Endothelial cell of umbilical vein (primary cell): Measurements from ENCODE around the gene PTH1R. TPM values are rescaled to one million over a fixed set of nuclear protein-coding genes. Genes with fewer than 3 reads are reported as not detected.

Experiments used
- BruUV-seq: library from RNA; stranded (reverse); fragments of 400-500 nt; replicated peaks from 2 replicates; lab custom pipeline; 2021; lab: Mats Ljungman, UMichigan
- CTCF ChIA-PET: fragments of 300-600, 350-600 bp; sonication (Branson Sonifier 250); formaldehyde crosslinking; loops from one replicate; lab custom pipeline; 2021; ENCODE audit warnings: antibody characterized with exemption, inconsistent platforms; lab: Charles Lee
- POLR2A ChIA-PET: fragments of 300-600, 350-600 bp; sonication (Branson Sonifier 250); formaldehyde crosslinking; loops from one replicate; lab custom pipeline; 2021; ENCODE audit warnings: antibody characterized with exemption, inconsistent platforms; lab: Charles Lee
- DNase-seq: peaks from one replicate; pipeline ENCODE4 v3.0.0-alpha.2; 2011; ENCODE audit warnings: low read depth, low spot score
- FAIRE-seq: peaks from 2 replicates; lab custom pipeline; 2011; peaks lifted over from hg19 to GRCh38; lab: Jason Lieb, UNC
- H2AFZ ChIP-seq: 2 replicates; pipeline ENCODE4 v1.6.0; 2012; ENCODE audit warnings: low read depth, low read length, control low read depth, inconsistent platforms
- H3K27ac ChIP-seq: 2 replicates; pipeline ENCODE4 v1.5.1; 2011; ENCODE audit warnings: low read depth, mild to moderate bottlenecking, control low read depth, low read length, moderate library complexity; ENCODE audit not compliant: insufficient read depth
- H3K27me3 ChIP-seq, 2 experiments: 2 replicates each; pipeline versions ENCODE4 v1.6.0 to v1.6.1; 2011; ENCODE audit warnings: low read length in 2 of 2, mixed read lengths in 1 of 2; ENCODE audit not compliant: control insufficient read depth in 2 of 2, insufficient read depth in 2 of 2
- H3K36me3 ChIP-seq, 2 experiments: 2 replicates in 1 of 2; 3 replicates in 1 of 2; pipeline ENCODE4 v1.5.1; 2011; ENCODE audit warnings: low read length in 2 of 2, mild to moderate bottlenecking in 1 of 2, moderate library complexity in 1 of 2; ENCODE audit not compliant: control insufficient read depth in 2 of 2, insufficient read depth in 2 of 2; ENCODE audit errors: extremely low read depth in 1 of 2
- H3K4me1 ChIP-seq: 3 replicates; pipeline ENCODE4 v1.5.1; 2011; ENCODE audit warnings: mild to moderate bottlenecking, low read length; ENCODE audit not compliant: control insufficient read depth, insufficient read depth; ENCODE audit errors: extremely low read depth
- H3K4me2 ChIP-seq: 2 replicates; pipeline ENCODE4 v1.6.1; 2011; ENCODE audit warnings: low read length, control low read depth, mixed read lengths; ENCODE audit not compliant: insufficient read depth
- H3K4me3 ChIP-seq, 3 experiments: fragments of 200-600 bp in 1 of 3; sonication (generic), shearing (Covaris generic) in 1 of 3; replicated peaks in 1 of 3; 2 replicates each; pipeline ENCODE4 v1.5.1; 2011 to 2016; ENCODE audit warnings: control low read depth in 3 of 3, low read length in 3 of 3, mild to moderate bottlenecking in 2 of 3, inconsistent platforms in 1 of 3, low read depth in 1 of 3, moderate library complexity in 1 of 3; ENCODE audit not compliant: insufficient read depth in 1 of 3
- H3K79me2 ChIP-seq: 2 replicates; pipeline ENCODE4 v1.6.0; 2012; ENCODE audit warnings: low read length, inconsistent platforms; ENCODE audit not compliant: control insufficient read depth, insufficient read depth
- H3K9ac ChIP-seq: replicated peaks from 2 replicates; pipeline ENCODE3; 2011; ENCODE audit warnings: low read length, control low read depth; ENCODE audit not compliant: insufficient read depth; ENCODE audit errors: extremely low read depth
- H3K9me1 ChIP-seq: replicated peaks from 3 replicates; pipeline ENCODE4 v1.6.0; 2011; ENCODE audit warnings: mild to moderate bottlenecking, low read length; ENCODE audit not compliant: control insufficient read depth, insufficient read depth; ENCODE audit errors: extremely low read depth
- H3K9me3 ChIP-seq: replicated peaks from 2 replicates; pipeline ENCODE4 v1.5.1; 2012; ENCODE audit warnings: low read length, inconsistent platforms; ENCODE audit not compliant: control insufficient read depth, insufficient read depth
- H4K20me1 ChIP-seq: replicated peaks from 2 replicates; pipeline ENCODE3; 2011; ENCODE audit warnings: mild to moderate bottlenecking, low read length; ENCODE audit not compliant: control insufficient read depth, insufficient read depth; ENCODE audit errors: extremely low read depth
- CTCF ChIP-seq, 2 donors: IDR thresholded peaks; 1 replicate in 1 of 2; 2 replicates in 1 of 2; pipeline ENCODE4 v1.5.1; 2011; ENCODE audit warnings: low read length in 2 of 2, mild to moderate bottlenecking in 2 of 2, moderate library complexity in 2 of 2, control low read depth in 1 of 2, inconsistent platforms in 1 of 2, low read depth in 1 of 2; ENCODE audit not compliant: insufficient read depth in 1 of 2; ENCODE audit errors: extremely low read depth in 1 of 2
- EZH2 ChIP-seq: IDR thresholded peaks from 2 replicates; pipeline ENCODE4 v1.6.1; 2012; ENCODE audit warnings: borderline replicate concordance, low read depth, mild to moderate bottlenecking, moderate library complexity, low read length, inconsistent platforms; ENCODE audit not compliant: severe bottlenecking
- FOS ChIP-seq: IDR thresholded peaks from 2 replicates; pipeline ENCODE4 v1.6.1; 2011; ENCODE audit warnings: mild to moderate bottlenecking, low read length, moderate library complexity, borderline replicate concordance; ENCODE audit not compliant: insufficient read depth
- GATA2 ChIP-seq: IDR thresholded peaks from 2 replicates; pipeline ENCODE4 v1.7.0; 2011; ENCODE audit warnings: low read depth, mild to moderate bottlenecking, moderate library complexity, mixed read lengths, low read length; ENCODE audit not compliant: insufficient read length, insufficient read depth
- JUN ChIP-seq: IDR thresholded peaks from 2 replicates; pipeline ENCODE4 v1.6.1; 2011; ENCODE audit warnings: borderline replicate concordance, low read depth; ENCODE audit not compliant: insufficient read length, insufficient read depth
- MAX ChIP-seq: IDR thresholded peaks from 2 replicates; pipeline ENCODE4 v1.6.1; 2011; ENCODE audit not compliant: insufficient read depth, insufficient read length
- MYC ChIP-seq: IDR thresholded peaks from one replicate; pipeline ENCODE4 v1.6.1; 2011; ENCODE audit warnings: mild to moderate bottlenecking, low read depth, low read length
- POLR2A ChIP-seq: IDR thresholded peaks from 2 replicates; pipeline ENCODE4 v1.6.1; 2012; ENCODE audit warnings: low read depth, mild to moderate bottlenecking, control low read depth, low read length
- POLR2AphosphoS5 ChIP-seq: IDR thresholded peaks from 2 replicates; pipeline ENCODE4 v1.6.1; 2012; ENCODE audit warnings: low read depth, mild to moderate bottlenecking, control low read depth, low read length, moderate library complexity; ENCODE audit not compliant: insufficient read depth
- dilution Hi-C: fragments of 300-500 bp; cut with MboI; formaldehyde crosslinking; loops from one replicate; pipeline ENCODE4 v1.15.0; 2019; ENCODE audit warnings: low sequenced_read_pairs; ENCODE audit not compliant: extremely low pct_ligation_motif_present
- intact Hi-C: fragments of 100-400 bp; cut with micrococcal nuclease; formaldehyde crosslinking; loops from one replicate; pipeline ENCODE4 v1.10.0; 2022
- polyA plus RNA-seq, 4 experiments: library from polyadenylated mRNA; depleted of rRNA in 3 of 4; stranded (reverse) in 3 of 4; unstranded in 1 of 4; fragments of >200 nt; gene quantifications; 2 replicates each; pipeline versions ENCODE4 v1.2.1 to v1.2.3, GENCODE V29; 2011 to 2012; ENCODE audit warnings: missing spikeins in 1 of 4
- total RNA-seq: library from RNA; stranded (reverse); gene quantifications from 2 replicates; pipeline ENCODE4 v1.2.3, GENCODE V29; 2021

The PTH1R gene
- total and polyA plus RNA-seq, 2 donors (not counting 3 experiments of a cell fraction or from before 2014, with no cell fraction given): 0.08 to 0.46 TPM

- H3K4me1 ChIP-seq: peaks cover 6% of the 10 kb centered on the region
- no peak for DNase-seq
- ChIA-PET POLR2A (no interaction called here), CTCF (interaction anchor here (1.0 to 4.4 kb wide), 7 partner anchors 8 to 230 kb away, joined by 3 to 31 read pairs (median 4); partner anchors contain the start of gene PTH1R)
- dilution Hi-C loops (no loop called here), intact Hi-C loops (loop anchor here (10.0 kb wide), 1 partner anchor 409 kb away; no protein-coding TSS in a partner anchor)
- no peaks in the 10 kb centered on the region for H3K9me1 ChIP-seq
- no peaks in the 10 kb centered on the region for H3K79me2 ChIP-seq
- H3K9ac ChIP-seq: no peak overlapping the region
- BruUV-seq: no TSS peak
- no peak overlapping the region for H3K4me2 ChIP-seq
- H3K4me3 ChIP-seq: no peak overlapping the region
- H4K20me1 ChIP-seq: no peaks in the 10 kb centered on the region
- no peaks in the 10 kb centered on the region for H3K36me3 ChIP-seq
- H3K27ac ChIP-seq: no peak overlapping the region
- H3K9me3 ChIP-seq: no peaks in the 10 kb centered on the region
- H3K27me3 ChIP-seq: no peaks in the 10 kb centered on the region
- FAIRE-seq: no peak
- no peak overlapping the region for H2AFZ ChIP-seq
- TF ChIP-seq JUN (no peak), MYC (no peak), POLR2AphosphoS5 (no peak), FOS (no peak), EZH2 (no peak), MAX (no peak), POLR2A (no peak), CTCF (IDR thresholded peaks at IDR 0.05; ENCODE audit: extremely low read depth in 1 of 2, insufficient read depth in 1 of 2, low read depth in 1 of 2, low read length in 2 of 2) (no peak), GATA2 (no peak)
Measured at GRCh38 chr3:46893763-46894162, 16.2 kb downstream of the PTH1R start.
